Esophagus muscularis mucosa (tissue), 3 donors: Measurements from ENCODE around the gene PSME2.

Experiments
- POLR2A ChIP-seq: fragments of 450-650 bp; IDR thresholded peaks from one replicate; pipeline ENCODE4 v1.6.1; 2017; ENCODE audit warnings: antibody characterized with exemption, moderate library complexity, mild to moderate bottlenecking, low read depth
- POLR2AphosphoS5 ChIP-seq, 2 donors: sonication (generic); formaldehyde crosslinking; IDR thresholded peaks; one replicate each; pipeline ENCODE4 v1.6.1; 2017; ENCODE audit warnings: antibody characterized with exemption in 2 of 2
- TF ChIP-seq, protein P1 (sequence below), 3 experiments: fragments of 200-600 bp in 2 of 3; fragments of 450-650 bp in 1 of 3; sonication (generic) in 2 of 3; IDR thresholded peaks; one replicate each; pipeline ENCODE4 v1.5.1; 2017 to 2019; ENCODE audit warnings: antibody characterized with exemption in 3 of 3, mild to moderate bottlenecking in 2 of 3, moderate library complexity in 1 of 3

DNA sequence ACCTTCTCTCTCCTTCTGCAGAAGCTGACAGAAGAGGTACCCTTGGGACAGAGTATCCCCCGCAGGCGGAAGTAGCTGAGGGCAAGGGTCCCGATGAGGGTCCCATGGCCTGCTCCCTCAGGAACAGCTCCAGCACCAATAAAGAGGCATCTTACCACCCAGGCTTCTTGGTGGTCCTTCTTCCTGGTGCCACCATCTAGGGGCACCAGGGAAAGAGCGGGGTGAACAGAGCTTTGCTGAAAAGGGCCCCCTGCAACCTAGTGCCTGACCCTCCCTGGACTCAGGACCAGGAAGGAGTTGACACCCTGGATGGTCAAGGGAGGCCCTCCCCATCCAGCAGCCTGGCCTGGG lies 14.1 kb upstream of the PSME2 start:
- TF ChIP-seq POLR2AphosphoS5 (IDR thresholded peaks at IDR 0.05), result no peak
- TF ChIP-seq, protein P1, sequence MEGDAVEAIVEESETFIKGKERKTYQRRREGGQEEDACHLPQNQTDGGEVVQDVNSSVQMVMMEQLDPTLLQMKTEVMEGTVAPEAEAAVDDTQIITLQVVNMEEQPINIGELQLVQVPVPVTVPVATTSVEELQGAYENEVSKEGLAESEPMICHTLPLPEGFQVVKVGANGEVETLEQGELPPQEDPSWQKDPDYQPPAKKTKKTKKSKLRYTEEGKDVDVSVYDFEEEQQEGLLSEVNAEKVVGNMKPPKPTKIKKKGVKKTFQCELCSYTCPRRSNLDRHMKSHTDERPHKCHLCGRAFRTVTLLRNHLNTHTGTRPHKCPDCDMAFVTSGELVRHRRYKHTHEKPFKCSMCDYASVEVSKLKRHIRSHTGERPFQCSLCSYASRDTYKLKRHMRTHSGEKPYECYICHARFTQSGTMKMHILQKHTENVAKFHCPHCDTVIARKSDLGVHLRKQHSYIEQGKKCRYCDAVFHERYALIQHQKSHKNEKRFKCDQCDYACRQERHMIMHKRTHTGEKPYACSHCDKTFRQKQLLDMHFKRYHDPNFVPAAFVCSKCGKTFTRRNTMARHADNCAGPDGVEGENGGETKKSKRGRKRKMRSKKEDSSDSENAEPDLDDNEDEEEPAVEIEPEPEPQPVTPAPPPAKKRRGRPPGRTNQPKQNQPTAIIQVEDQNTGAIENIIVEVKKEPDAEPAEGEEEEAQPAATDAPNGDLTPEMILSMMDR (IDR thresholded peaks at IDR 0.05), result no peak
- no peak for TF ChIP-seq POLR2A
